Measurements from ENCODE around the gene WNT8A. TPM values are rescaled to one million over a fixed set of nuclear protein-coding genes. Genes with fewer than 3 reads are reported as not detected.
A peak's percentile ranks its signal among the peaks of the same experiment; 100 is the strongest.
"Not testable (repeated sequence)": the region's sequence is repeated elsewhere in the genome, so short reads cannot be mapped to it uniquely, and the experiment has no call there.

WNT8A gene
- total RNA-seq, 1 donor from 2014 or later, result not detected

DNA sequence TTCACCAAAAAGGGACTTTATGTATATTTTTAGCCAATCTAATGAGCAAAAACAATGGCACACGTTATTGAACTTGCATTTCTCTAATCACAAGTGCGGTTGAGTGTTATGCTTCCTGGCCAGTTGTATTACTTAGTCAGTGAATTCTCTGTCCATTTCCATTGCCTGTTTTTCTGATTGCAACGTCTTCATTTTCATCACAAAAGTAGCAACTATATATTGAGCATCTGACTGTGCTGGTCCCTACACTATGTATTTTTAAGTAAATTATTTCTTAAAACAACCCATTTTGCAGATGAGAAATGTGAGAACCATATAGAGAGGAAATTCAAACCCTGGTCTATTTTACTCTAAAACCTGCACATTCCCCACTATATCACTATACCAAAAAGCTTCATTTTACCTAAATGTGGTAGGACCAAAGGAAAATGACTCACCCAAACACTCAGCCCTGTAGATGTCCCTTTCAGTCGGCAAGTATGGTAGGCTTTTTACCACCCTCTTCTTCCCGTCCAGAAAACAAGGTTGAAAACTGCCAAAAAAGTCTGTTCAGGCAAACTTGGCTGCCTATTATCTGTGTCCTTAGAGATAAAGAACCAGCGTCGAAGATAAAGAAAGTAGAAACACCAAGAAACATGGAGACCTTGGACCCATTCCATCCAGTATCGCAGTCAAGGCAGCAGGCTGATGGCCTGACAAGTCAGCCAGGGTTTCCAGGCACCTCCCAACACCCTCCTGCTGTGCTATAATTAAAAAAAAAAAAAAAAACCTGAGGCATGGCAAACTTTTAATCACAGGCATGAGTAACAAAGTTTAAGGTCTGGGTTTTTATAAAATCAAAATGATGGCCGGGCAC lies 32.2 kb upstream of the WNT8A start:
- no peak for TF ChIP-seq CTCF (IDR thresholded peaks at IDR 0.05)
- no peaks in the 10 kb centered on the region for H3K9me3 ChIP-seq
- no peaks in the 10 kb centered on the region for H3K27me3 ChIP-seq
- no peaks in the 10 kb centered on the region for H3K36me3 ChIP-seq
- no peak for DNase-seq (ENCODE audit: low spot score in 2 of 2)
- H3K4me3 ChIP-seq, result peak overlapping the region in 1 of 2 donors; percentile 44
- peak overlapping the region in 1 of 2 donors; percentile 56 for H3K27ac ChIP-seq
- intact Hi-C loops (cut with DNase I), result no loop called here
- H3K4me1 ChIP-seq, result peaks cover 0 to 2% of the 10 kb centered on the region in 2 donors

DNA sequence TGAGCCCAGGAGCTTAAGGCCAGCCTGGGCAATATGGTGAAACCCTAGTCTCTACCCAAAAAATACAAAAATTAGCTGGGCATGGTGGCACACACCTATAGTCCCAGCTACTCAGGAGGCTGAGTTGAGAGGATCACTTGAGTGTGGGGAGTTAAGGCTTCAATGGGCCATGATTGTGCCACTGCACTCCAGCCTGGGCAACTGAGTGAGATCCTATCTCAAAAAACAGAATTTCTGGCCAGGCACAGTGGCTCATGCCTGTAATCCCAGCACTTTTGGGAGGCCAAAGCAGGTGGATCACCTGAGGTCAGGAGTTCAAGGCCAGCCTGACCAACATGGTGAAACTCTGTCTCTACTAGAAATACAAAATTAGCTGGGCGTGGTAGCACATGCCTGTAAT lies 31.1 kb upstream of the WNT8A start:
- H3K36me3 ChIP-seq; H3K4me3 ChIP-seq; H3K9me3 ChIP-seq; intact Hi-C loops (cut with DNase I); H3K4me1 ChIP-seq; H3K27me3 ChIP-seq; H3K27ac ChIP-seq: not testable (repeated sequence)
- DNase-seq (ENCODE audit: low spot score in 2 of 2), result peak in 1 of 2 donors; percentile 45

GRCh38 chr5:138053554-138053953 lies 30.3 kb upstream of the WNT8A start:
- Histone ChIP-seq H3K4me3 (no peak overlapping the region), H3K27me3 (no peaks in the 10 kb centered on the region), H3K9me3 (no peaks in the 10 kb centered on the region), H3K27ac (no peak overlapping the region), H3K4me1 (peaks cover 0 to 2% of the 10 kb centered on the region in 2 donors), H3K36me3 (no peaks in the 10 kb centered on the region)
- no peak for TF ChIP-seq CTCF (IDR thresholded peaks at IDR 0.05)
- intact Hi-C loops (cut with DNase I), result no loop called here
- DNase-seq (ENCODE audit: low spot score in 2 of 2), result no peak

DNA sequence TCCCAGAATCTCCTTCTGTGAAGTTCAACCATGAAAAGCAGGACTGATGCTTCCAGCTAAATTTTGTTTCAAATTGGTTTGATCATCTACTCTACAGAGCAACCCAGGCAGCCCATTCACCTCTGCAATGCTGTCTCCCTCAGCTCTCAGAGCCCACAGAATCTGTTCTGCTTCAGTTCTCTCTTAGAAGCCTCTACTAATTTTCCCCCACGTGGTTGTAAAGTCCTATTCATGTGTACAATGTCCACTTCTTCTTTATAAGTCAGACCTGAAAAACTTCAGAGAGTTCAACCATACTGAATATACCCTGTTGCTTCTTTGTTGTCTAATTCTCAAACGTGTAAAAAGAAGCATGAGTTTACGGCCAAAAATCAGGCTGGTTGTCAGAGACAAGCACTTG lies 29.6 kb upstream of the WNT8A start:
- no peak for TF ChIP-seq CTCF (IDR thresholded peaks at IDR 0.05)
- Histone ChIP-seq H3K27me3 (no peaks in the 10 kb centered on the region), H3K36me3 (no peaks in the 10 kb centered on the region), H3K9me3 (no peaks in the 10 kb centered on the region), H3K4me3 (no peak overlapping the region), H3K27ac (no peak overlapping the region), H3K4me1 (peaks cover 0 to 2% of the 10 kb centered on the region in 2 donors)
- DNase-seq (ENCODE audit: low spot score in 2 of 2), result no peak
- intact Hi-C loops (cut with DNase I), result no loop called here

GRCh38 chr5:138054847-138055558 lies 28.8 kb upstream of the WNT8A start:
- Histone ChIP-seq H3K9me3 (no peaks in the 10 kb centered on the region), H3K4me3 (peak overlapping the region in 1 of 2 donors; percentile 54), H3K27me3 (no peaks in the 10 kb centered on the region), H3K4me1 (peaks cover 0 to 2% of the 10 kb centered on the region in 2 donors), H3K36me3 (no peaks in the 10 kb centered on the region), H3K27ac (peak overlapping the region in 1 of 2 donors; percentile 61)
- intact Hi-C loops (cut with DNase I), result no loop called here
- TF ChIP-seq CTCF (IDR thresholded peaks at IDR 0.05), result no peak
- peak in 1 of 2 donors; percentile 40 for DNase-seq (ENCODE audit: low spot score in 2 of 2)

DNA sequence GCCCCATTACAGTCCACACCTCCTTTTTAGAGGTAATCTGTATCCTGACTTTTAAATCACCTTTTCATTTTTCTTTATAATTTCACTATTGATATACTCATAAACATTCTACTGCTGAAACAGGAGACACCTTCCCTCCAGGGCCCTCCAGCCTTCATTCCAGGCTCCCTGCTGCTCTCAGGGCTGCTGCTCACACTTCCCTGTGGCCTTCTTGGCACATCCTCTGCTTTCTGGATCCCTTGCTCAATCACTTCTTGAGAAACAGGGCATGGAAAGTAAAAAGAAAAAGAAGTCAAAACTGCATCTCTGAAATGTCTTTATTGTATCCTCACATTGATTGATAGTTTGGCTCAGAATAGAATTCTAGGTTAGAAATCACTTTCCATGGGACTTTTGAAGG lies 19.3 kb upstream of the WNT8A start:
- DNase-seq (ENCODE audit: low spot score in 2 of 2), result no peak

More for the DNA sequence above, 19.3 kb upstream of the WNT8A start:
- Histone ChIP-seq H3K27me3 (no peaks in the 10 kb centered on the region), H3K4me1 (peaks cover 0 to 3% of the 10 kb centered on the region in 2 donors), H3K9me3 (no peaks in the 10 kb centered on the region), H3K36me3 (no peaks in the 10 kb centered on the region), H3K27ac (no peak overlapping the region), H3K4me3 (no peak overlapping the region)
- intact Hi-C loops (cut with DNase I), result loop anchor here (10.0 kb wide), 1 partner anchor 280 kb away; no protein-coding TSS in a partner anchor
- no peak for TF ChIP-seq CTCF (IDR thresholded peaks at IDR 0.05)
